ENCODE data around the gene TSFM.

GRCh38 chr12:57833672-57834071 is 51.1 kb downstream of the TSFM start:
- TF ChIP-seq CTCF (IDR thresholded peaks at IDR 0.05) (no peak), SIN3A (IDR thresholded peaks at IDR 0.05; ENCODE audit: borderline replicate concordance, insufficient read depth, low read depth, low read length) (no peak)

Measured in Panc1 (cell line).